Neural cell (in vitro differentiated cells): Measurements from ENCODE around the gene LRRC46. TPM values are rescaled to one million over a fixed set of nuclear protein-coding genes. Genes with fewer than 3 reads are reported as not detected.

Experiments
- H2AFZ ChIP-seq: fragments of 200-600, 300-800 bp; sonication (generic), shearing (Covaris generic); 2 replicates; pipeline ENCODE4 v1.6.0; 2014; ENCODE audit warnings: low read depth, mild to moderate bottlenecking, antibody characterized with exemption, low read length, moderate library complexity
- H3F3A ChIP-seq: fragments of 200-600 bp; shearing (Covaris generic); 2 replicates; pipeline ENCODE4 v1.6.1; 2016; ENCODE audit warnings: mild to moderate bottlenecking, moderate library complexity, mixed read lengths, antibody characterized with exemption, low read length; ENCODE audit not compliant: insufficient read depth, poor library complexity, severe bottlenecking
- H3K27ac ChIP-seq: fragments of 200-600, 300-800 bp; sonication (generic), shearing (Covaris generic); 2 replicates; pipeline ENCODE4 v1.5.1; 2014; ENCODE audit warnings: mild to moderate bottlenecking, low read length, moderate library complexity
- H3K27me3 ChIP-seq: fragments of 300-800, 200-600 bp; sonication (generic), shearing (Covaris generic); 2 replicates; pipeline ENCODE4 v1.6.0; 2014; ENCODE audit warnings: mild to moderate bottlenecking, low read depth, low read length, moderate library complexity; ENCODE audit not compliant: insufficient read depth
- H3K36me3 ChIP-seq: fragments of 300-800, 200-600 bp; sonication (generic), shearing (Covaris generic); 2 replicates; pipeline ENCODE4 v1.5.1; 2014; ENCODE audit warnings: mild to moderate bottlenecking, antibody characterized with exemption, low read length, moderate library complexity; ENCODE audit not compliant: insufficient read depth
- H3K4me2 ChIP-seq: fragments of 300-800, 200-600 bp; sonication (generic), shearing (Covaris generic); 2 replicates; pipeline ENCODE4 v1.6.0; 2014; ENCODE audit warnings: mild to moderate bottlenecking, low read length
- H3K4me3 ChIP-seq: fragments of 300-800, 200-600 bp; sonication (generic), shearing (Covaris generic); 2 replicates; pipeline ENCODE4 v1.5.1; 2014; ENCODE audit warnings: mild to moderate bottlenecking, low read length, moderate library complexity
- H3K79me2 ChIP-seq: fragments of 200-600 bp; shearing (Covaris generic); replicated peaks from 2 replicates; pipeline ENCODE4 v1.6.0; 2014; ENCODE audit warnings: mild to moderate bottlenecking, low read length, moderate library complexity; ENCODE audit not compliant: insufficient read depth
- H3K9ac ChIP-seq: fragments of 300-800, 200-600 bp; sonication (generic), shearing (Covaris generic); 2 replicates; pipeline ENCODE4 v1.6.1; 2016; ENCODE audit warnings: mild to moderate bottlenecking, low read length, mixed read lengths
- H3K9me2 ChIP-seq: fragments of 200-600 bp; shearing (Covaris generic); 2 replicates; pipeline ENCODE4 v1.6.1; 2016; ENCODE audit warnings: mild to moderate bottlenecking, low read length, mixed read lengths; ENCODE audit not compliant: insufficient read depth
- H3K9me3 ChIP-seq: fragments of 200-600, 300-800 bp; sonication (generic), shearing (Covaris generic); 2 replicates; pipeline ENCODE4 v1.6.1; 2016; ENCODE audit warnings: mild to moderate bottlenecking, mixed run types, low read length, moderate library complexity, mixed read lengths
- H4K20me1 ChIP-seq: fragments of 200-600 bp; shearing (Covaris generic); 2 replicates; pipeline ENCODE4 v1.6.1; 2016; ENCODE audit warnings: mild to moderate bottlenecking, mixed run types; ENCODE audit not compliant: insufficient read depth
- EP300 ChIP-seq: fragments of 450-650 bp; conservative IDR thresholded peaks from 2 replicates; pipeline ENCODE4 v1.6.1; 2014; ENCODE audit warnings: antibody characterized with exemption, mild to moderate bottlenecking, moderate library complexity; ENCODE audit not compliant: poor library complexity, severe bottlenecking
- EZH2 ChIP-seq: fragments of 200-600, 300-800 bp; shearing (Covaris generic), sonication (generic); IDR thresholded peaks from 2 replicates; pipeline ENCODE4 v1.6.1; 2014; ENCODE audit warnings: antibody characterized with exemption, low read length, borderline replicate concordance, mild to moderate bottlenecking; ENCODE audit not compliant: insufficient read depth, poor library complexity, severe bottlenecking
- MXI1 ChIP-seq: fragments of 450-650 bp; conservative IDR thresholded peaks from 2 replicates; pipeline ENCODE4 v1.6.1; 2014; ENCODE audit warnings: antibody characterized with exemption, mild to moderate bottlenecking; ENCODE audit not compliant: poor library complexity, severe bottlenecking
- POLR2AphosphoS5 ChIP-seq: IDR thresholded peaks from 2 replicates; pipeline ENCODE4 v1.6.1; 2012
- RAD21 ChIP-seq: fragments of 450-650 bp; conservative IDR thresholded peaks from 2 replicates; pipeline ENCODE4 v1.6.1; 2014; ENCODE audit warnings: antibody characterized with exemption, mild to moderate bottlenecking, moderate library complexity
- REST ChIP-seq: IDR thresholded peaks from 2 replicates; pipeline ENCODE4 v1.6.1; 2012; ENCODE audit warnings: borderline replicate concordance
- SMC3 ChIP-seq: fragments of 450-650 bp; conservative IDR thresholded peaks from 2 replicates; pipeline ENCODE4 v1.6.1; 2014; ENCODE audit warnings: antibody characterized with exemption, mild to moderate bottlenecking, moderate library complexity; ENCODE audit not compliant: poor library complexity
- TAF1 ChIP-seq: IDR thresholded peaks from 2 replicates; pipeline ENCODE4 v1.6.1; 2012; ENCODE audit warnings: low read depth
- polyA plus RNA-seq: library from polyadenylated mRNA; depleted of rRNA; stranded (reverse); fragments of >200 nt; gene quantifications from 2 replicates; pipeline ENCODE4 v1.2.3, GENCODE V29; 2014
- TF ChIP-seq, protein P1 (sequence below): fragments of 450-650 bp; IDR thresholded peaks from 2 replicates; pipeline ENCODE4 v1.5.1; 2014; ENCODE audit warnings: antibody characterized with exemption, mild to moderate bottlenecking, moderate library complexity; ENCODE audit not compliant: poor library complexity, severe bottlenecking

The LRRC46 gene
- polyA plus RNA-seq, 1 donor from 2014 or later, result 0.12 TPM

DNA sequence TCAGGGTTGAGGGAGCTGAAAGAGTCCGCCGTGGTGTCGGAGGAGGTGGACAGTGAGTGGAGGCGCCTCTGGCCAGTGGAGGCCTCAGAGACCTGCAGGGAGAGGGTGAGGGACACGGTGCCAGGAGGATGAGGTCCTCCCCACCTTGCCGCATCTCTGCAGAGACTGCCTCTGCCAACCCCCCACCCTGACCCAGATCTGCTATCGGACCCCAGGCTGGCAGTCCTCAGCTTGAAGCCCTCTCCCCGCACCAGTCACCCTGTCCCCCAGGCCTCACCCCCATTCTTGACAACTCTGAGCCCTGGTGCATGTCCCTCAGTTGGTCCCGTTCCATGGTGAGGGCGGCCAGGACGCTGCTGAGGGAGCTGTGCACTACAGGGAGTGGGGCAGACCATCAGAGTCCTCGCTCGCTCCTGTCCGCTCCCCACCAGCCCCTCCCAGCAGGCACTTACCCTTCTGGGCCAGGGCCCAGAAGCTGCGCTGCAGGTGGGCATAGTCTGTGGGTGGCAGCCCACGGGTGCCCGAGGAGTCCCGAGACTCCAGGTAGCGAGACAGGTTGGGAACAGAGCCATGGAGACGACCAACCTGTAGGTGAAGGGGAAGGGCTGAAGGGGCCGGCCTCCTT lies 15.2 kb upstream of the LRRC46 start:
- Histone ChIP-seq H3K79me2 (no peaks in the 10 kb centered on the region), H3K27ac (no peak overlapping the region), H3F3A (no peaks in the 10 kb centered on the region), H3K9ac (no peak overlapping the region), H2AFZ (no peak overlapping the region), H3K4me3 (no peak overlapping the region), H3K9me2 (no peaks in the 10 kb centered on the region), H3K27me3 (no peaks in the 10 kb centered on the region), H3K9me3 (no peaks in the 10 kb centered on the region), H4K20me1 (no peaks in the 10 kb centered on the region), H3K36me3 (no peaks in the 10 kb centered on the region), H3K4me2 (no peak overlapping the region)
- TF ChIP-seq RAD21, result no peak
- TF ChIP-seq POLR2AphosphoS5, result no peak
- TF ChIP-seq, protein P1, sequence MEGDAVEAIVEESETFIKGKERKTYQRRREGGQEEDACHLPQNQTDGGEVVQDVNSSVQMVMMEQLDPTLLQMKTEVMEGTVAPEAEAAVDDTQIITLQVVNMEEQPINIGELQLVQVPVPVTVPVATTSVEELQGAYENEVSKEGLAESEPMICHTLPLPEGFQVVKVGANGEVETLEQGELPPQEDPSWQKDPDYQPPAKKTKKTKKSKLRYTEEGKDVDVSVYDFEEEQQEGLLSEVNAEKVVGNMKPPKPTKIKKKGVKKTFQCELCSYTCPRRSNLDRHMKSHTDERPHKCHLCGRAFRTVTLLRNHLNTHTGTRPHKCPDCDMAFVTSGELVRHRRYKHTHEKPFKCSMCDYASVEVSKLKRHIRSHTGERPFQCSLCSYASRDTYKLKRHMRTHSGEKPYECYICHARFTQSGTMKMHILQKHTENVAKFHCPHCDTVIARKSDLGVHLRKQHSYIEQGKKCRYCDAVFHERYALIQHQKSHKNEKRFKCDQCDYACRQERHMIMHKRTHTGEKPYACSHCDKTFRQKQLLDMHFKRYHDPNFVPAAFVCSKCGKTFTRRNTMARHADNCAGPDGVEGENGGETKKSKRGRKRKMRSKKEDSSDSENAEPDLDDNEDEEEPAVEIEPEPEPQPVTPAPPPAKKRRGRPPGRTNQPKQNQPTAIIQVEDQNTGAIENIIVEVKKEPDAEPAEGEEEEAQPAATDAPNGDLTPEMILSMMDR, result no peak
- no peak for TF ChIP-seq MXI1
- TF ChIP-seq EP300, result no peak
- TF ChIP-seq EZH2, result no peak
- TF ChIP-seq REST, result no peak
- no peak for TF ChIP-seq TAF1
- TF ChIP-seq SMC3, result no peak

DNA sequence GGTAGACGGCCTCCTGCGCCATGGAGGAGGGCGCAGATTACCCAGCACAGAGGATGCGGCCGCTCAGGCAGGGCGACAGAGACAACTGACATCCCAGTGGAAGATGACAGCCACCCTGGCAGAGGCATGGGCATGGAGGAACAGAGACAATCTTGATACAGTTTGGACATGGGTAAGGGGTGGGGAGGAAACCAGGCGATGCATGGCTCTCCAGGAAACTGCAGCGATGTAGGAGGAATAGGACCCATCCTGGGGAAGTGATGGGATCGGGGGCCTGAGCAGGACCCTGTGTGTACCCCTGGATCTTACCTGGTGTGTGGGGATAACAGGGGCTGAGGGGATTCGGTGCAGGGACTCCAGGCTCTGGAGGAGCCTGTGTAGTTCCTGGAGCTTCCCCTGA lies 14.5 kb upstream of the LRRC46 start:
- Histone ChIP-seq H3K27me3 (no peaks in the 10 kb centered on the region), H3K27ac (no peak overlapping the region), H3F3A (no peaks in the 10 kb centered on the region), H3K4me2 (no peak overlapping the region), H3K79me2 (no peaks in the 10 kb centered on the region), H3K4me3 (no peak overlapping the region), H4K20me1 (no peaks in the 10 kb centered on the region), H2AFZ (no peak overlapping the region), H3K9ac (no peak overlapping the region), H3K9me2 (no peaks in the 10 kb centered on the region), H3K36me3 (no peaks in the 10 kb centered on the region), H3K9me3 (no peaks in the 10 kb centered on the region)
- TF ChIP-seq REST (no peak), RAD21 (no peak), TAF1 (no peak), EP300 (no peak), MXI1 (no peak), POLR2AphosphoS5 (no peak), SMC3 (no peak), EZH2 (no peak)
- TF ChIP-seq, protein P1, result no peak
